H1 (cell line): ENCODE data around the gene THBS4.

ENCODE experiments used
- CTCF ChIP-seq, 3 experiments: IDR thresholded peaks; 1 replicate in 2 of 3; 2 replicates in 1 of 3; pipeline versions ENCODE4 v1.5.1 to v1.6.1; 2011; ENCODE audit warnings: low read length in 3 of 3, mild to moderate bottlenecking in 3 of 3, inconsistent platforms in 2 of 3, low read depth in 1 of 3, moderate library complexity in 1 of 3; ENCODE audit not compliant: insufficient read depth in 1 of 3; ENCODE audit errors: control extremely low read depth in 1 of 3
- EP300 ChIP-seq, 2 experiments: IDR thresholded peaks; 1 replicate in 1 of 2; 2 replicates in 1 of 2; pipeline ENCODE4 v1.6.1; 2011 to 2012; ENCODE audit warnings: low read depth in 2 of 2, low read length in 2 of 2, mild to moderate bottlenecking in 2 of 2, borderline replicate concordance in 1 of 2, inconsistent platforms in 1 of 2, moderate library complexity in 1 of 2
- POLR2AphosphoS5 ChIP-seq: IDR thresholded peaks from 2 replicates; pipeline ENCODE4 v1.6.1; 2011; ENCODE audit warnings: low read depth, low read length
- RAD21 ChIP-seq, 2 experiments: IDR thresholded peaks in 1 of 2; conservative IDR thresholded peaks in 1 of 2; 2 replicates each; pipeline ENCODE4 v1.6.1; 2011; ENCODE audit warnings: low read depth in 2 of 2, low read length in 2 of 2, improper control_type of control experiment in 1 of 2, inconsistent platforms in 1 of 2, mild to moderate bottlenecking in 1 of 2, moderate library complexity in 1 of 2
- USF2 ChIP-seq: IDR thresholded peaks from 2 replicates; pipeline ENCODE4 v1.6.1; 2011; ENCODE audit warnings: low read length, improper control_type of control experiment

GRCh38 chr5:80092486-80093107 is 57.4 kb downstream of the THBS4 start:
- no peak for TF ChIP-seq EP300 (IDR thresholded peaks at IDR 0.05; ENCODE audit: borderline replicate concordance in 1 of 2, low read depth in 2 of 2, low read length in 2 of 2)
- TF ChIP-seq RAD21 (IDR thresholded peaks at IDR 0.05 in 1 of 2, conservative IDR thresholded peaks at IDR 0.05 in 1 of 2; ENCODE audit: low read depth in 2 of 2, low read length in 2 of 2) = no peak
- no peak for TF ChIP-seq CTCF (IDR thresholded peaks at IDR 0.05; ENCODE audit: control extremely low read depth in 1 of 3, insufficient read depth in 1 of 3, low read depth in 1 of 3, low read length in 3 of 3)
- no peak for TF ChIP-seq POLR2AphosphoS5
- no peak for TF ChIP-seq USF2
